GM19239 (cell line): ENCODE measurements around the gene SYP.
A peak's percentile ranks its signal among the peaks of the same experiment; 100 is the strongest.

Source experiments
- DNase-seq: peaks from one replicate; pipeline ENCODE4 v3.0.0; 2011; ENCODE audit warnings: low spot score; ENCODE audit not compliant: insufficient read length
- FAIRE-seq: peaks from 2 replicates; lab custom pipeline; 2011; peaks lifted over from hg19 to GRCh38; lab: Jason Lieb, UNC

The SYP gene

DNA sequence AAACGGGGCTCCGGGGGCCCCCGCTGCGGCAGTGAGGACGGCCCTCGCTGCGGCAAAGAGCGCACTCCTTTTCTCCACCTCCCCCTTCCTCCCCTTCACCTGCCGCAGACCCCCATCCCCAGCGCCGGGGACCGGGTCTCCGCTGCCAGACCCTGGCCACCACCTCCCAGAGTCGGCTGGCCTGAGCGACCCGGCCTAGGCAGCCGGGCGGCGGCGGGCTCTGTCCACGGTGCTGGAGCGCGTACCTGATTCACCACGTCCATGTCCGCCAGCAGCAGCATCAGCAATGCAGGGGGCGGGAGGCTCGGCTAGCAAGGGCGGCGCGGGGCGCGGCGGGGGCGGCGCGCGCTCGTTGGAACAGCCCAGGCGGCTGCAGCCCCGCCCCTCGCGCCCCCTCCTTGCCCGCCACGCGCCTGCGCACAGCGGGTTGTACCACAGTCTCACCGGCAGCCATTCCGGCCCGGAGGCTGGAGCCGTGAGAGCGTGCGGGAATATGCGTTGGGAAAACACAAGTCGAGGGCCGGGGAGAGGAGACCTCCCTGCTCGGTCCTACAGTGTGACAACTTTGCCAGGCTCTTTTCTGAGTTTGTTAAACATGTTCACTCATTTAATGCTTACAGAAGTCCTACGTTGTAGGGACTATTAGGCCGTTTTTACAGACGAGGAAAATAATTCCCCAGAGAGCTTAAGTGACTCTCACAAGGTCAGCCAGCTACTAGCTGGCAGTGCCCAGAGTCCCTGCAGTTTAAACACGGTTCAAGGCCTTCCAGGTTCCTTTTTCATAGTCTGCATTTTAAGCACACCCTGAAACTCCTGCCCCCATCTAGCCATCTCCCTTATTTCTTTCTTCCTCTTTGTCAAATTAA lies at the start of gene SYP:
SYP (minus strand) TSS at position 288 of the 866 bp plus-strand sequence; CDS start at position 281, 7 bp downstream.
- DNase-seq = peak; percentile 77
- peak; percentile 92 for FAIRE-seq

DNA sequence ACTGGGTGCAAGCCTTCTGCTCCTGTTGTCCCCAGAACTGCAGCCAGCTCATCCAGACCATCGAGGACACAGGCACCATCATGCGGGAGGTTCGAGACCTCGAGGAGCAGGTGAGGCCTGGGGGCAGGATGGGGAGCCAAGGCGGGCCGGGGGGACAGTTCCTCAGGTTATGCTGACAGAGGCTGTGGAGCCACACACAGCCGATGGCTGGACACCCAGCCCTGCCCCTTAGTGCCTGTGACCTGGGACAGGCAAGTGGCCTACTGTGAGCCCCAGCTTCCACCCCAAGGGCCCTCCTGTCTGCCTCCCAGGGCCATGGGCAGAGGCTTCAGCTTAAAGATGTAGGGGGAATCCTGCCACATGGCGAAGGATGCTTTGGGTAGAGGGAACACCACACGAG lies 49.6 kb upstream of the SYP start:
- no peak for FAIRE-seq
- no peak for DNase-seq

DNA sequence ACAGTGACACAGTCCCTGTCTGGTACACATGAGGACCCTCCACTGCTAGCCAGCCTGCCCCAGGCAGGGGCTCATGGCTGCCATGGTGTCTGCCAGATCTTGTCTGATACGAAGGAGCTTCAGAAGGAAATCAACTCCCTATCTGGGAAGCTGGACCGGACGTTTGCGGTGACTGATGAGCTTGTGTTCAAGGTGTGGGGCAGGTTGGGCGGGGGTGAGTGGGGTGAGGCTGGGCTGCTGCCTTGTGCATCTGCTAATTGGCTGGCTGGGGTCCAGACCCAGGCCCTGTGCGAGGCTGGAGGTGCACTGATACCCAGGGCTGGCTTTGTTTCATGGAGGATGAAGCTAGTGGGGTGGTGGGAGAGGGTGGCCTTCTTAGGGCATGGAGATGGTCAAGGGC lies 49.1 kb upstream of the SYP start:
- DNase-seq (no peak), FAIRE-seq (no peak)

DNA sequence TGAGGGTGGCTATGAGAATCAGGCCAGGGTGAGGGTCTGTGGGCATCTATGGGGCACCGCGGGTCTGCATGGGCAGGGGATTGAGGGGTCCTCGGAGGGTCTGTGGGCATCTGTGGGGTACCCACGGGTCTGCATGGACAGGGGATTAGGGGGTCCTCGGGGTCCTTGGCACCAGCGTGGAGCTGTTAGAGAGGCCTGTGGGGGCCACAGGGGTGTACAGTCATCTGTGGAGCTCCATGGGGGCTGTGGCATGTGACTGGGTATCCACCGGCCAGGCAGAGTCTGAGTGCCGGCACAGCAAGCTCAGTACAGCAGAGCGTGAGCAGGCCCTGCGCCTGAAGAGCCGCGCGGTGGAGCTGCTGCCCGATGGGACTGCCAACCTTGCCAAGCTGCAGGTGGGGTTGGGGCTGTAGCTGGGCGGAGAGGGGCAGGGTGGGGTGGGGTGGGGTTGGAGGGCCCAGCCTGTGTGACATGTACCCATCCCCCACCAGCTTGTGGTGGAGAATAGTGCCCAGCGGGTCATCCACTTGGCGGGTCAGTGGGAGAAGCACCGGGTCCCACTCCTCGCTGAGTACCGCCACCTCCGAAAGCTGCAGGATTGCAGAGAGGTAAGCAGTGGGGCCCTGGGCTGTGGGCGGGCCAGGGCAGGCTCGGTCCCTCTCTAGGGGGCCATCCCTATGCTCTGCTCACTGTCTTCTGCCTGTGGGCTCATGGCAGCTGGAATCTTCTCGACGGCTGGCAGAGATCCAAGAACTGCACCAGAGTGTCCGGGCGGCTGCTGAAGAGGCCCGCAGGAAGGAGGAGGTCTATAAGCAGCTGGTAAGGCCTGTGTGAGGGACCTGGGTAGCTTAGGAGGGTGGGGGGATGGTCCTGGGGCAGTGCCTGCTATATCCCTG lies 48.2 kb upstream of the SYP start:
- no peak for FAIRE-seq
- no peak for DNase-seq

DNA sequence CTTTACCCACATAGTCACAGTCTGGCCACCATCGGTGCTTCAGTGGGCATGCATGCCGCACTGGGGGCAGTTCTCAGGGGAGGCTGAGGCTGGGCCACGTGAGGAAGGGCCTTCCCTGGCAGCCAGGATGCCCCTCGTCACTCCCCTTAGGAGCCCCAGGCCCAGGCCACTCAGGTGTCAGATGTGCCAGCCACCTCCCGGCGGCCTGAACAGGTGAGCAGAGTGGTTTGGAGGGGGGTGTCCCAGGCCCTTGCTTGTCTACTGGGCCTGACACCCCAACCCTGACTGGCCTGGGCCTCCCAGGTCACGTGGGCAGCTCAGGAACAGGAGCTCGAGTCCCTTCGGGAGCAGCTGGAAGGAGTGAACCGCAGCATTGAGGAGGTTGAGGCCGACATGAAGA lies 47.4 kb upstream of the SYP start:
- no peak for DNase-seq
- FAIRE-seq = no peak

DNA sequence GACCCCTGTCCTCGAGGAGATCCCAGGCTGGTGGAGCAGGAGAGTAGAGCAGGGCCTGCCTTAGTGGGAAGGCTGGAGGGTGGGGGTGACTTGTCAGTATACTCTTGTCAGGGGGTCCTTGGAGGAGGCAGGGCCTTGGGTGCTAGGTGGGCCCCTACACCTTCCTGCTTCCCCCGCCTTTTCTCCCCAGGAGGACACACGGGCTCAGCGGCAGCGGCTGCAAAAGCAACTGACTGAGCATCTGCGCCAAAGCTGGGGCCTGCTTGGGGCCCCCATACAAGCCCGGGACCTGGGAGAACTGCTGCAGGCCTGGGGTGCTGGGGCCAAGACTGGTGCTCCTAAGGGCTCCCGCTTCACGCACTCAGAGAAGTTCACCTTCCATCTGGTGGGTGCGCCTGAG lies 46.5 kb upstream of the SYP start:
- no peak for FAIRE-seq
- no peak for DNase-seq

DNA sequence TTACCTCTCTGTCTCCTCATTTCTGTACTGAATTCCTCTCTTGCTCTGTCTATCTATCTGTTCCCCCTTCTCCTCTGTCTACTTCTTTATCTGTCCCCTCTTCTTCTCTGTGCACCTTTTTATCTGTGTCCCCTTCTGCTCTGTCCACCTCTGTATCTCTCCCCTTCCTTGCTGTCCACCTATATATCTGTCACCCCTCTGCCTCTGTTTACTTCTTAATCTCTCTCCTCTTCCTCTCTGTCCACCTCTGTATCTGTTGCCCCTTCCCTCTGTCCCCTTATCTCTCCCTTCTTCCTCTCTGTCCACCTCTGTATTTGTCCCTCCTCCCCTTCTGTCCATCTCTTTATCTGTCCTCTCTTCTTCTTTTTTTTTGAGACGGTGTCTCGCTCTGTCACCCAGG lies 44.2 kb upstream of the SYP start:
- DNase-seq = no peak
- no peak for FAIRE-seq

DNA sequence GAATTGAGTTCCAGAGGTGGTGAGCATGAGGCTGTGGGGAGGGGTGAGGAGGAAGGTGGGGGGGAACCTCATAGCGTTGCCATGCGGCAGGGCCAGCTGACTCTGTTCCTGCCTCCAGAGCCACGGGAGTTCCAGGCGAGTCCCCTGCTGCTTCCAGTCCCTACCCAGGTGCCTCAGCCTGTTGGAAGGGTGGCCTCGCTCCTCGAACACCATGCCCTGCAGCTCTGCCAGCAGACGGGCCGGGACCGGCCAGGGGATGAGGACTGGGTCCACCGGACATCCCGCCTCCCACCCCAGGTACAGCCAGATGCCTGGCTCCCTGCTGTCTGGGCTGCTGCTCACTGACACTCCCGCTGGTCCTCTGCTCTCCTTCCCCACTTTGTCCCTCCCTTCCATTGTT lies 43.2 kb upstream of the SYP start:
- no peak for DNase-seq
- no peak for FAIRE-seq

DNA sequence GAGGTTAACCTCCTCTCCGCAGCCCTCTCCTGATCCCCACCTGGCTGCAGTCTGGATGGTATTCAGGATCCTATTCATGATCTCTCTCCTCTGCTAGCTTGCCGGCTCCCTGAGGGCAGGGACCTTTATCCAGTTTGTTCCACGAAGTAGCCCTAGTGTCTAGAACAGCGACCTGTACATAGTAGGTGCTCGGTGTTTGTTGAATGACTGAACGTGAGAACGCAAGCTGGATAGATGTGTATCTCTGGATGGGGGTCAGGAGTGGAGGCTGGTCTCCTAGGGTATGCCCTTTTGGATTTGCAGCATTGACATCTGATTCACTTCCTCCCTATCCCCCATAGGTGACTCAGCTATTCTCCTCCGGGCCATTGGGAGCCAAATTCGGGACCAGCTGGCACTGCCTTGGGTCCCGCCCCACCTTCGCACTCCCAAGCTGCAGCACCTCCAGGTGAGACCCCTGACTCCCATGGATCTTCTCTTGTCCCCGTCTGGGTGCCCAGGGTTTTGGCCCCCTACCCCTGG lies 42.6 kb upstream of the SYP start:
- FAIRE-seq (no peak), DNase-seq (no peak)

DNA sequence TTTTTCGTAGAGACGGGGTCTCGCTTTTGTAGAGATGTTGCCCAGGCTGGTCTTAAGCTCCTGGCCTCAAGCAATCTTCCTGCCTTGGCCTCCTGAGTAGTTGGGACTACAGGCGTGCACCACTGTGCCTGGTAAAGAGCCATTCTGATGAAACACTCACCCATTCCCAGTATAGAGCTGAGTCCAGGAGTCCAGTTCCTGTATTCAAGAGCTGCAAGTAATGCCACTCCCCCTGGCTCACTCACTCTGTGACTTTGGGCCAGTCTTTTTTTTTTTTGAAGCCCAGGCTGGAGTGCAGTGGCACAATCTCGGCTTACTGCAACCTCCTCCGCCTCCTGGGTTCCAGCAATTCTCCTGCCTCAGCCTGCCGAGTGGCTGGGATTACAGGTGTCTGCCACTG lies 38.7 kb upstream of the SYP start:
- FAIRE-seq = no peak
- no peak for DNase-seq

DNA sequence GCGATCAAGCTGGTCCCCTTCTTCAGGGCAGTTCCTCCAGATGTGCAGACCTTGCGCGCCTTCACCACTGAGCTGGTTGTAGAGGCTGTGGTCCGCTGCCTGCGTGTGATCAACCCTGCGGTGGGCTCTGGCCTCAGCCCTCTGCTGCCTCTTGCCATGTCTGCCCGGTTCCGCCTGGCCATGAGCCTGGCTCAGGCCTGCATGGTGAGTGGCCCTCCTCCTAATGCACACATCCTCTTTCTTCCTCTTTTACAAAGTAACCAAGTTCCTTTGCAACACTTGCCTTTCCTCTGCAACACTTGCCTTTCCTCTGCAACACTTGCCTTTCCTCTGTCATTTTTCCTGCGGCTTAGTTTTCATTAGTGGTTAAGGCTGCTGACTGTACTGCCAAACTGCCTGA lies 37.1 kb upstream of the SYP start:
- FAIRE-seq = peak; percentile 86
- no peak for DNase-seq

DNA sequence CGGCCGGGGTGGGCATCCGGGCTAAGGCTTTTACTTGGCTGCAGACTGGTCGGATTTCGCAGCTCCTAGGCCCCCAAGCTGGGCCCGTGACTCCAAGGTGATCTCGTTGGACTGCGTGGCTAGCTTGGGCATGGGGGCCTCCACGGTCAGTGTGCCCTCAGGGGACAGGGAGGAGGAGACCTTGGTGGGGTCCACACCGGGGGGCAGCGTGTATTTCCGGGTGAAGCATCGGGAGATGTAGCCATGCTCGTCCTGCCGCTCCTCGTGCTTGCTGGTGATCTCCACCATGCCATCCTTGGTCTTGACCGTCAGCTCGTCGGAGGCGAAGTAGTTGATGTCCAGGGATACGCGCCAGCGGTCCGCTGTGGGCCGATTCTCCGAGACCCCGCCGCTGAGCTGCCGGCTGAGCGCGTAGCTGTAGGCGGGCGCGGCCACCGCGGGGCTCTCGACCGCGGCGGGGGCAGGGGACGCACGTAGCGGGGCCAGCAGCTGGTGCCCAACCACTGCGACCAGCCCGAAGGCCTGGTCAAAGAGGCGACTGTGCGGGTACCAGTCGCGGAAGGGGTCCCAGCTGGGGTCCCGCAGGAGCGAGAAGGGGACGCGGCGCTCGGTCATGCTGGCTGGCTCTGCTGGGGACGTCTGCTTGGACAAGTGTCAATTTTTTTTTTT lies 34.0 kb upstream of the SYP start:
- no peak for DNase-seq
- no peak for FAIRE-seq

DNA sequence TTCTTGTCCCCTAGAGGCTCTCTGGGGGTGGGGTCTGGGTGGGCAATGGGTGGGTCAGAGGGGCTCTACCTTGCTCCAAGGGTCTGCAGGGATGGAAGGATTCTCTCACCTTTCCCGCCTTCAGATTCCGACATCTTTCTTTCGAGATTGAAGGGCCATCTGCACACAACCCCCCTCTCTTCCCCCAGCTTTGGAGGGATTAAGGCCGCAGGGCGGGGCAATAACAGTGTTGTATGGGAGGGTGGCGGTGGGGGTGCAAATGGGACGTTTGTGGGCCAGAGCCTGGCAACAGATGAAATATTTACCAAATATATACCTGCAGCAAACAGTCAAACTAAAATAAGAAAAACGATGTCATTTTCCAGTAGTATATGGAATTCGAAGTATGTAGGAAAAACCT lies 33.2 kb upstream of the SYP start, which contains the start of gene CACNA1F:
CACNA1F (minus strand) TSS at position 165 of the 400 bp plus-strand sequence; CDS start at position 134, 31 bp downstream.
- no peak for DNase-seq
- FAIRE-seq = no peak

DNA sequence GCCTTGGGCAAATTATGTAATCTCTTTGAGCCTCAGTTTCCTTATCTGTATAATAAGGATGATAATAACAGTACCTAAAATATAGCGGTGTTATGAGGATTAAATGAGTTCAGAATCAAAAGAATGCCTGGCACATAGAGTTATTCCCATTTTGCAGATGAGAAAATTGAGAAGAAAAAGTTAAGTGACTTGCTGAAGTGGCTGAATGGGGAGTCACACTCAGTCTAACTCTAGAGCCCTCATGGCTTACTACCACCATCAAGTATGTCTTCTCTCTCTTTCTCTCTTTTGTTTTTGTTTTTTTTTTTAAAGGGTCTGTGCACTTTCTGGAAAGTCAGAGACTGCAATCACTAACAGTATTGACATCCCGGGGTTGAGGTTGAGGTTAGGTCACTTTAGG lies 32.5 kb upstream of the SYP start:
- FAIRE-seq = no peak

DNA sequence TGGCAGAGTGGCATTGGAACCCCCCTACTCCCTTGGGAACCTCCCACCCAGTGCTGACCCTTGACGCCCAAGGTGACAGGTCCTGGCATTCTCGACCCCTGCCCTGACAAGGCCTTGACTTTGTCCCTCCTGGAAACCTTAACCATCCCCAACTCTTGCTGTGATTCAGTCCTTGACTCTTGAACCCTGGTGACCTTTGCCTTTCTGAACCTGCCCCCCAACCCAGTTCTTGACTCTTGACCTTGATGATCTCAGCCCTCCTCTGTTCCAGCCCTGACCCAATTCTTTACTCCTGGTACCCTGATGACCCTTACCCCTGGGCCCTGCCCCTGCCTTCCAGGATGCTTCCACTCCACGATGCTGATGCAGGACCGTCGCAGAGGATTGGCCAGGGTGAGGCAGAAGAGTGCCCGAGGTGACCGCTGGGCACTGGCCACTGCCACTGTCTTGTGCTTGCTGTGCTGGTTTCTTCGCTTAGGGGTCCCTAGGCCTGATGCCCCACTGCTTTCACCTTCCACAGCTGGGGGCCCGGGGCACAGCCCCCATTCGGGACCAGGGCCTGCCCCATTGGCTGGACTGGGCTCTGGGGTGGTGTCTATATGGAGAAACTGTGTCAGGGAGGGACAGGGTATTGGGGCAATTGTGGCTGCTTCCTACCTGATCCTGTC lies 31.5 kb upstream of the SYP start:
- FAIRE-seq = no peak
- DNase-seq = no peak

More for the DNA sequence above, 32.5 kb upstream of the SYP start:
- DNase-seq = no peak

DNA sequence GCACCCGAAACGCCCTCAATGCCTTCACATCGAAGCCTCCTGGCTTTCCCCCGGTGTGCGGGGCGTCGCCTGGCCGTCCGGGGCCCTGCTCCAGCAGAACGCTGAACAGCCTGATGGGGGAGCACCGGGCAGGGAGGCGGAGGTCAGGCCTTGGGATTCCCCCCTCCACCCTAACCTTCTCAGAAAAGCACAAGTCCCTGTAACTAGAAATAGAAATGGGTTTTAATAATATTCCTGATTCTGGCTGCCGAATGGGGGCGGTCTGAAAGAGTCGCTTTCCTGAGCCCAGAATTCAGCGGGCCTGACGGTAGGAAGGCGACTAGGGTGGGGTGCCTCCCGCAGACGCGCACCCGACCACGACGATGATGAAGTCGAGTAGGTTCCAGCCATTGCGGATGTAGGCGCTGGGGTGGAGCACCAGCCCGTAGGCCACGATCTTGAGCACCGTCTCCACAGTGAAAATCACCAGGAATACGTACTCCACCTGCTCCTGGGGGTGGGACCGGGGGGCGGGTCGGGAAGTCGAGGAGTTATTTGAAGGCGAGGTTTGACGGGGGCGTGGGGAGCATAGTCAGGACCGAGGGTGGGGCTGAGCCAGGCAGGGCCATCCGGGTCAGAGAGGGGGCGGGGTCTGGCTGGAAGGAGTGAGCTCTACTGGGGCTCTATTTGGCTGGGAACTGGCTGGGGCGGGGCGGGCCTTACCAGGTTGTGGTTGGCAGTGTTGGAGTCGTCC lies 30.7 kb upstream of the SYP start:
- FAIRE-seq = peak; percentile 56
- peak; percentile 60 for DNase-seq

DNA sequence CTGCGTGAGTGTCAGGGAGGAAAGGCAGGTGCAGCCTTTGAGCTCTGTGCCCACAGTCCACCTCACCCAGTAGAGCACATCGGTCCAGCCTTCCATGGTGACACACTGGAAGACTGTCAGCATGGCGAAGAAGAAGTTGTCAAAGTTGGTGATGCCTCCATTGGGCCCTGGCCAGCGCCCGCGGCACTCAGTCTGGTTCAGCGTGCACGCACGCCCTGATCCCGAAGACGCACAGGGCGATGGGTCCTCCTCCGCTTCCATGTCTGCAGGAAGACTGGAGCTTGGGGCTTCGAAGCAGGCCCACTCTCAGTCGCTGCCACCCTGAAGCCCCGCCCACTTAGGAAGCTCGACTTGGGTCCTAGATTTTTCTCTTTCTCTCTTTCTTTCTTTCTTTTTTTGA lies 28.2 kb upstream of the SYP start:
- DNase-seq (no peak), FAIRE-seq (no peak)

DNA sequence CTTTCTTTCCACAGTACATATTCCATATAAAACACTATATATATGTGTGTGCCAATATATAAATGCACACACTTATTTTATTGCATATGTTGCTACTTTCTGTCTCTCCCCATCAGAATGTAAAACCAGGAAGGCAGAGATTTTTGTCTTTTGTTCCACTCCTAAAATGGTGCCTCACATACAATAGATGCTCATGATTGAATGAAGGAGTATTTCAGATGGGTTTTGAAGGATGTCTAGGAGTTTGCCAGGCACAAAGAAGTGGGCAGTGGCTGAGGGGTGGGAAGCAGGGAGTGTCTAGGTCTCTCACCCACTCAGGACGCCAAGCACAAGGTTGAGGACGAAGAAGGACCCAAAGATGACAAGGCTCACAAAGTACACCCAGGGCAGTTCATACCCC lies 27.7 kb upstream of the SYP start:
- no peak for FAIRE-seq
- no peak for DNase-seq

DNA sequence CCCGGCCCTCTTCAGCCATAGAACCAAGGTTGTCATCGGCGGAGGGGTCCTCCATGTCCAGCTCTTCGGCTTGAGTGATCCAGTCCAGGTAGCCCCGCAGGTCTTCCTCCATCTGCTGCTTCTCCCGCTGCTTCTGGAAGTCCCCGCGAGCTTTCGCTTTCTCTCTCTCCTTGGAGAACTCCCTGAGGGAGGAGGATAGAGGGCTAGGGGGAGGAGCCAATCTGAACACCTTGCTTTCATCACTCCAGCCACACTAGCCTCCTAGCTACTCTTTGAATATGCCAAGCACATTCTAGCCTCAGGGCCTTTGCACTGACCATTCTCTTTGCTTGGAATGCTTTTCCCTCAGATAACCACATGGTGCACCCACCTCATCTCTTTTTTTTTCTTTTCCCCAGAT lies 27.0 kb upstream of the SYP start:
- DNase-seq (no peak), FAIRE-seq (no peak)
